IPS-NIHi7 (cell line): Measurements from ENCODE around the gene ATP5ME.

Experiments
- DNase-seq: peaks from one replicate; pipeline ENCODE4 v3.0.0; 2012; ENCODE audit warnings: mixed read lengths; ENCODE audit errors: extremely low spot score

The ATP5ME gene

DNA sequence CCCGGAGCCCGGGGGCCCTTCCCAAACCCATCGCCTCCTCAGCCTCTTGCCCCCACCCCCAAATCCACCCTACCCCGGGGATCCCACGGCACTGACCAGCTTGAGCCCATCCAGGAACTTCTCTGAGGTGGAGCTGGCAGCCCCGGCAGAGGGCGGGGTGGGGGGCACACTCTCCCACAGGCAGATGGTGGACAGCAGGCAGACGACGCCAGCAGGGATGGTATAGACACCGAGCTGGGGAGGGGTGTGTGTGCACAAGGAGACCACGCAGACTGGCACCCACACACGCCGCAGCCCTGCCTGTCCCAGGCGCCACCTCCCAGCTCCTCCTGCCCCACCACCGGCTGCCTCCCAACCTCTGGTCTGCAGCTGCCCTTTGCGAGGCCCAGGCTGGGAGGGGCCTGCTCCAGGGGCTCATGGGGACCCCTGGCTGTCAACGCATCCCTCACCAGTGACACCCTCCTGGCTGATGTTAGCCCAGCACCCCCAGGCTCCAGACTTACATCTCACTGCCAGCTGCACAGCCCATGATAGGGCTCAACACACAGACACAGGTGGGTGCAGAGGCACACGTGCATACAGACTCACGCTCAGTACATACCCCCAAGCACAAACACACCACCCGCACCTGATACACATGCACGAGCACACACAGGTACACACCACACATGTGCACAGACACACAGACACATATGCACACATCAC, 10.7 kb upstream of the ATP5ME start:
- DNase-seq = no peak

DNA sequence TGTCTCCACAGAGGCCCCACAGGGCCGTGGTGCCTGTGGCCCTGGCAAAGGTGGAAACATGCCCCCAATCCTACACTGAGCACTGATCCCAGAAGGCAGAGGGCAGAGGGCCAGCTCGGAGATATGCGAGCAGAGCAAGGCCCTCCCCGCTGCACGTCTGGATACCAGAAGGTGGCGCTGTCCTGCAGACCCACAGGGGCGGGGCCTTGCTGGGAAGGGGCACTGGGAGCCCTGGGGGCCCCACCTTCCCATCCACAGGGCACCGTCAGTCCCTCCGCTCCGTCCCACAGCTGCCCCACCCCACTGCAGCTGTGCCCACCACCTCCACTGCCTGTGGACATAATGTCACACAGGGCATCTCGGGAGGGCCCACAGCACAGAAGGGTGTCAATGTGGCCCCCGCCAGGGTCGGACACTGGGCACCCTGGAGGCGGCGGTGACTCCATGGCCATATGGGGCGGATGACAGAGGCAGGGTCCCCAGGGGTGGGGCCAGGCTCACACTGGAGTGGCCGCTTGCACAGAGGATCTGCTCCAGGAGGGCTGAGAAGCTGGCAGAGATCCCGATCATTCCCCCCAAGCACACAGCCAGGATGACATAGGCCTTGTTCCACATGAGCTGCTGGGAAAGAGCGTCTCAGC, 10.0 kb upstream of the ATP5ME start:
- DNase-seq = peak; percentile 82

DNA sequence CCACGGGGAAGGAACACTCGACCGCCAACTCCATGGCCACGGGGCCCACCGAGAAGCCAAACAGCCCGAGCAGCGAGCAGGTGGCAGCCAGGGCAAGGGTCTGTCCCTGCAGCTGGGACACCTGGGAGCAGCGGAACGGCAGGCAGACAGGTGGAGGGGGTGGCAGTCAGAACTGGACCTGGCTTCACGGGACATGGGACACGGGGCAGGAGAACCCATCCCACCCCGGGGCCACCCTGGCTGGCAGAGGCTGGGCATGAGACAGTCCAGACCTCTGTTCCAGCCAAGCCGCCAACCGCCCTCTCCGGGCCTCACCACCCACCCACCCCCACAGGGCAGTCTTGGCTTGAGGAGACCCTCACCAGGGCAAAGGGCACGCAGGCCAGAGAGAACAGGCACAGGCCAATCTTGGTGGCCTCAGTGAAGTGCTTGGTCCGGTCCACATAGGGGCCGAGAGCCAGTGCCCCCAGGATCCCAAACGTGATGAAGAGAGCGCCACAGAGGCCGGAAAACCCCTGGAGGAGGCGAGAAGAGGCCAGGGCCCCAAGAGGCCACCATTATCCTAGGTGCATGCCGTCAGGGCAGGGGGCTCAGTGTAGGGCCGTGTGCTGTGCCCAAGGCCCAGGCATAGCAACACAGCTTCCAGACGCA, 9.3 kb upstream of the ATP5ME start:
- DNase-seq = no peak

DNA sequence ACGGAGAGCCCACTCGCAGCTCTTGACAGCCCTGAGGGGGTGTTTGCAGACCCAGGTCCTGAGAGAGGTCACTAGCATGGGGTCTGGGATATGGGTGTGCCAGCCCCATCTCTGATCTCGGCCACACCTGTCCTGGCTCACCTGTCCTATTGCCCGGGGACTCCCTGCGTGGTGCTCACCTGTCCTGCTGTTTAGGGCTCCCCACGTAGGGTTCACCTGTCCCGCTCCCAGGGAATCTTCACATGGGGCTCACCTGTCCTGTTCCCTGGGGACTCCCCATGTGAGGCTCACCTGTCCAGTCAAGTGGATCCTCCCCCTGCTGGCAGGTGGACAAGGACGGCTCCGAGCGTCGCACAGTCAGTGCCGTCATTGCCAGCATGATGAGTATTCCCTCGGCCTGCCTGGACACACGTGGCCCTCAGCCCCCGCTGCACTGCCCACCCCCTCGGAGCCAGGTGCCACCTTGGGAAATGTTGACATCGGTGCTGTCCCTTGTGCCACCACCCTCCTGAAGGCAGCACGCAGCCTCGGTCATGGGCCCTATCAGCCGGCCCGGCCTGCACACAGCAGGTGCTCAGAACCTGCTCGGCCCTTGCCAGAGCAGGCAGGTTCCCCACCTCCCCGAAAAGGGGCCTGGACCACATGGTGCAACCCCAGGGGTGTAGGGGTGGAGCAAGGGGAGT, 8.6 kb upstream of the ATP5ME start:
- no peak for DNase-seq

DNA sequence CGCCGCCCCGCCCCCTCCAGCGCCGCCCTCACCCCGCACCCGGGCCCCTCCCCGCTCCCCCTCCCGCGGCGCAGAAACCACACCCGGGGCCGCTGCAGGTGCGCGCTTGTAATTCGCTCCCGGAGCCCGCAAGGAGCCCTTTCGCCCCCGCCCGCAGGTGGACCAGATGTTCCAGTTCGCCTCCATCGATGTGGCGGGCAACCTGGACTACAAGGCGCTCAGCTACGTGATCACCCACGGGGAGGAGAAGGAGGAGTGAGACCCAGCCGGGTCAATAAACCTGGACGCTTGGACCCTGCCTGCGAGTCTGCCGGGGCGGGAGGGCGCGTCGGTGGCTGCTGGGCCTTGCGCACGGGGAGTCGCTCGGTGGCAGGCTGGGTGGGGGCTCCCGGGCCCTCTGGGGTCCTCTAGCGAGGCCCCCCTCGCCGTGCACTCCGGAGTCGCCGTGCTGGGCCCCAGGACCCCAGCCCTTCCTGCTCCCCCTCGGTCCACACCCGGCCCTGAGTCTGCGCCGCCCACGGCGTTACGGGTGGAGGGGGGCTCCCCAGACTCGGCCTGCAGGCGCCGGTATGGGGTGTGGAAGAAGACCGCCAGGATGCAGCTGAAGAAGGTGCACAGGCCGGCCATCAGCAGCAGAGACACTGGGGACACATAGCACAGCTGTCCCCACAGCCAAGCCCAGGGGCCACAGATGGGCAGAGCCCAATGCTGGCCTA, 7.8 kb upstream of the ATP5ME start:
- peak; percentile 77 for DNase-seq

DNA sequence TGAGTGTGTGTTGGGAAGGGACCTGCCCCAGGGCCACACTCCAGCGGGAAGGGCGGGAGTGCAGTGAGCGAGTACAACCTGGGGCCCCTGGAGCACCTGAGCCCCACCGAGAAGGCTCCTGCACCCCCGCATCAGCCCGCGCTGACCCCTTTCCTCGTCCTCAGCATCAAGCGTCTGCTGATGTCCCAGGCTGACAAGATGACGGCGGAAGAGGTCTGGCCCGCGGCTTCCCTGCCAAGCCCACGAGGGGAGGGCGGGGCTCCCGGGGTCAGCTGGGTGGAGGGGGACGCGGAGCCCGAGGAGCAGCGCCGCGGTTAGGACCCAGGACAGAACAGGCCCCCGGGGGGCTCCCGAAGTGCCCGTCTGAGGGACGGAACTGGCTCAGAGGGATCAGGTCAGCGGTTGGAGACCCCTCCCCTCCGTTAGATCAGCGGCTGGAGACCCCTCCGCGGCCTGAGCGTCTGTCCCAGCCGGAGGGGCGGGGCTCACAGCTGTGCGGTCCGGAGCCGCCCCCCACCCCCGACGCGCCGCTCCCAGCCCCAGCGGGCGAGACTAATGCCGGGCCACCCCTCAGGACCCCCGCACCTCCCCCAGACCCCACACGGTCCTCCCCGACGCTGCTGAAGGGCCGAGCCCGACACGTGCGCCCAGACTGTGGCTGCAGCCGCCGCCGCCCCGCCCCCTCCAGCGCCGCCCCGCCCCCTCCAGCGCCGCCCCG, 7.0 kb upstream of the ATP5ME start:
- DNase-seq = peak; percentile 69

DNA sequence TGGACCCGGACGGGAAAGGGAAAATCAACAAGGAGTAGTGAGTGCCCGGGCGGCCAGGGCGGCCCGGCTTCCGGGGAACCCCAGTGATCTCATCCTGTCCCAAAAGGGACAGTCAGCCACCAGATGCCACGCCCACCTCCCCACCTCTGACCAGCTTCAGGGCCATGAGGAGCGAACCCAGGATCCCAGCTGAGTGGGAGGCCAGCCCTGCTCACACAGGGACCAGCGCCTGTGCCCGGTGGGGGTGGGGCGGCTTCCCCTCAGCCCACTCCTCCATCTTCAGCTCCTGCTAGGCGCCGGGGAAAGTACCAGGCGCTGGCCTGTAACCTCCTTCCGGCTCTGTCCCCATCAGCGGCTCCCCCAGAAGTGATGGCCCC, 6.5 kb upstream of the ATP5ME start:
- no peak for DNase-seq

DNA sequence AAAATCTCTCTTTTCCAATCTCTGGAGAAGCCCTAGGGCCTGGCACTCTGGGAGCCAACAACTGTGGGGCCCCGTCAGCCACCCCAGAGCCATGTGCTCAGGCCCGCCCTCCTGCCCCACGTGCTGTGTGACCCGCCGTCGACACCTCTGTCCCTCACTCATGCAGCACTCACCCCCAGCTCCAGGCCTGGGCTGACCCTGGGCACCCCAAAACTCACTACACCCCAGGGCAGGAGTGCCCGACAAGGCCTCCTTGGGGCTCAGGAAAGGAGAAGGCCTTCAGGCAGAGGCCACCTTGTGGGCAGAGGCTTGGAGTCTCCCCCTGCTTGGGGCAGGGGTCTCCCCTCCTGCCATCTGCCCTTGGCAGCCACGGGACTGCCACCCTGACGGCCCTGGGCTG, 6.0 kb upstream of the ATP5ME start:
- no peak for DNase-seq

DNA sequence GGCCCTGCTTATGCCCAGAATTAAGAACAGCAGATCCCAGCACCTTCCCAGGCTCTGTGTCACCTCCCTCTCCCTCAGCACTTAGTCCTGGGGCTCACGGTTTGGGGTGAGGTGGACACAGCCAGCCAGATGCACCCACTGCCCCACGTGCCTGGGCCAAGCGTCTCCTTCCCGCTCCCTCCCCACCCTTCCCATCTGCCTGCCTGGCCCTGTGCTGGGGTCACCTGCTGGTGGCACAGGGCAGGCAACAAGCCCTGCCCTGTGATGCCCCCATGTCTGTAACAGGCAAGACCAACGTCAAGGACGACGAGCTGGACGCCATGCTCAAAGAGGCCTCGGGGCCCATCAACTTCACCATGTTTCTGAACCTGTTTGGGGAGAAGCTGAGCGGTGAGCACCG, 5.6 kb upstream of the ATP5ME start:
- no peak for DNase-seq

DNA sequence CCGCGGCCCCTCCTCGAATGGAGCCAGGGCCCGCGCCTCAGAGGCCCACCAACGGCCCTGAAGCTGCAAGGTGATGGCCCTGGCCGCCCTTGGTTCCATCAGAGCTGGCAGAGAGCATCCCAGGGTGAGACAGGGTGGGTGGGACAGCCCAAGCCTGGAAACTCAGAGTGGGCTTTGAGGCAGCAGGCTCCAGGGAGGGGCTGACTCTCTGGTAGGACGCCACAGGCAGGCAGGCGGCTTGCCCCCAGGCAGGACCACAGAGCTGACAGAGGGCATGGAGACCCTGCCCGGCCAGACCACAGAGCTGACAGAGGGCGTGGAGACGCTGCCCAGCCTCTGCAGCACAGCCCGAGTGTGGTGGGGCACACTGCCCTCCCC, 5.0 kb upstream of the ATP5ME start:
- DNase-seq = no peak

DNA sequence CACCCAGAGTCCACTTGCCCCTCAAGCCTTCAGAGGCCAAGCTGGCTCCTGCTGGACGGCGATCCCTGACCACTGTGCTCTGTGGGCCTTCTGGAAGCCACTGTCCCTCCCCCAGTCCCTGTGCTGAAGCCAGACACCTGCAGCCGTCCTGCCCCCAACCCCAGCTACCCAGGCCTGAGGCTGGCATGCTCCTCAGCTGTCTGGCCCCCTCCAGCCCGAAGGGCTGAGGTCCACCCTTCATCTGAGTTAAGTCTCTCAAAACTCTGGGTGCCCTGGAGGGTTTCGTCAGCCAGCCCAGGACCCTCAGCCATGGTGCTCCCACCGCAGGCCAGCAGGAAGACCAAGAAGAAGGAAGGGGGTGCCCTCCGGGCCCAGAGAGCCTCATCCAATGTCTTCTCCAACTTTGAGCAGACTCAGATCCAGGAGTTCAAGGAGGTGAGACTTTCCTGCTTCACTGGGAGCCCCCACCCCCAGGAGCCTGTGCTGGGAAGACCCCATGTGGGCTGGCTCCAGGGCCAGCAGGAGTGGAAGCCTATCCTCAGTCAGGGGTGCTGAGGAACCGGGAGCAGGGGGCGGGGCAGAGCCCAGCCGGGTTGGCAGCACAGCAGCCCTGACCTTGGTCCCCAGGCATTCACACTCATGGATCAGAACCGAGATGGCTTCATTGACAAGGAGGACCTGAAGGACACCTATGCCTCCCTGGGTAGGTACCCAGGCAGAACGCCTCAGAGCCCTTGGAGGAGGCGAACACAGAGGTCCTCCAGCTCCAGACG, 4.4 kb upstream of the ATP5ME start:
- DNase-seq = no peak

DNA sequence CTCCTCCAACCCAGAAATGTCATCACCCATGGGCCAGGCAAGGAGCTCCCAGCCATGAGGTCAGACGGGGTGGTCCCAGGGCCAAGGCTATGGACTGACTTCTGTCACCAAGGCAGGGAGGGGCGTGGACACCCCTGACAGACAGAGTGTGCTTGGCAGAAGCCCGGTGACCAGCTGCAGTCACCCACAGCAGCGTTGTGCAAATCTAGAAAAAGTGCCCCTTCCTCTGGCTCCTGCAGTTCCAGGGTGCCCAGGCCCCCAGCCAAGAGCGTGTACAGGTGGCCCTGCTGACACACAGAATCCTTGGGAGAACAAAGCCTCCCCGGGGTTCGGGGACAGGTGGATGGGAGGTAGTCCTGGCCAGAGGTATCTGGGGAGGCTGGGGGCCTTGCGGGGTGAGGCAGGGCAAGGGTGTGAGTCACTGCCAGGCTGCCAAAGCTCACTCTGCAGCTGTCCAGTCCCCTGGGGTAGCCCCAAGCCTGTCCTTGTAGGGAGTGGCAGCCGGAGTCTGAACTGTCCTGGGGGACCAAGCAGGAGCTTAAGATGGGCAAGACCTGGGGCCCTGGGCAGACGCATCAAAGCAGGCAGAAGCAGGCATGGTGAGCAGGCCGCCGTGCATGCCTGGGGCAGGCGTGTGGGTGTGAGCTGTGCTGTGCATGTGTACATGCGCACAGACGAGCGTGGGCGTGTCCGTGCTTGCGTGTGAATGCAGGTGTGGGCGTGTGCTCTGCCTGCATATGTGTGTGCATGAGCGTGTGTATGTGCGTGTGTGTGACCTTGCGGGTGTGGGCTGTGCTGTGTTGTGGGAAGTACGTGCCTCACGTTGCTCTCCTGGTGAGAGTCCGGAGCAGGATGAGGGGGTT, 3.6 kb upstream of the ATP5ME start:
- DNase-seq = no peak

DNA sequence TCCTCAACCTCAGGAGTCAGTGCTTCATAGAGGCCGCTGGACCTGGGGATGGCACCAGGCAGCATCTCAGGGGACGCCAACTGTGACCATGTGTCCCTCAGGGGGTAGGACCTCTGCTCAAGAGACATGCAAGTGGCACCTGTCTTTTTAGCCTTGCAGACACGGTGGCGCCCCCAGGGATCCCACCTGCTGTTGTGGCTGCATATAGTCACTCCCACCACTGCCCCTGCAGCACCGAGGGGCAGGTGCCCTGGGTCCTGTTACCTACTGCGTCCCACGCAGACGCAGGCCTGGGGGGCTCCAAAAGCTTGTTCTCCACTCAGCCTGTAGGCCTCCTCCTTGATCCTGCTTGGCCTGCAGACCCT, 2.8 kb upstream of the ATP5ME start:
- DNase-seq = no peak

DNA sequence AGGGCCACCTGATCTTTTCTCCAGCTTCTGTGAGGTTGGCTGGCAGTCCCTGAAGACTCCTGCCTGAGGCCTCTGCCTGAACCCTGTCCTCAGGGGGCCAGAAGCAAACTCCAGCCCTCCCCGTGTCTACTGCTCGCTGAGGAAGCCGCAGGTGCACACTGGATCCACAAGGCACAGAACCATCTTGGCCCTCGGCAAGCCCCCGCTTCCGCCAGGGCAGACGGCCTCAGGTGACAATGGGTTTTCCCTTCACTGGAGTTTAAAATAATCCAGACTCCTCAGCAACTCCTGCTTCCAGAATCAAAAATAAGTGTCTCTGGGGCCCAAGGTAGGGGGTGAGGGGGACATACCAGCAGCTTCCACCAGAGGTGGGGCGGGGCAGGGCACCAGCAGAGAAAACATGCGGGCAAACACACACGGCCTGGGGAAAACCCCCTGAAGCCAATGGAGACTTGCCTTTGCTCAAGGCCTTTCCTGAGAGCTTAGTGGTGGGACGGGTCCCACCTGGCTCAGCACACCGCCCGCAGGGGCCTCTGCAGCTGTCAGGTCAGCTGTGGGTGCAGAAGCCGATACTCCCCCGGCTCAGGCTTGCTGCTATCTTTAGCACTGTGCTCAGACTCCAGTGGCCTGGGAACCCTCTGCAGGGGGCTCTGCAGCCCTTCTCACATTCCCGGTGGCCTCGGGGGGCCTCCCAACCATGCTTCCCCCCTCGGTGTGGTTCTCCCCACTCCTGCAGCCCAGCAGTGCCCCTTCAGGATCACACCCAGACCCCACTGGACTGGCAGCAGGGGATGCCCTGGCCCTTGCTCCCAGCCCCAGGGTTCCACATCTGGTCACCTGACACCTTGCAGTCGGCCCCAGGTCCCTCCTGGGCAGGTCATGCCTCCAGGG, 2.1 kb upstream of the ATP5ME start:
- DNase-seq = no peak

DNA sequence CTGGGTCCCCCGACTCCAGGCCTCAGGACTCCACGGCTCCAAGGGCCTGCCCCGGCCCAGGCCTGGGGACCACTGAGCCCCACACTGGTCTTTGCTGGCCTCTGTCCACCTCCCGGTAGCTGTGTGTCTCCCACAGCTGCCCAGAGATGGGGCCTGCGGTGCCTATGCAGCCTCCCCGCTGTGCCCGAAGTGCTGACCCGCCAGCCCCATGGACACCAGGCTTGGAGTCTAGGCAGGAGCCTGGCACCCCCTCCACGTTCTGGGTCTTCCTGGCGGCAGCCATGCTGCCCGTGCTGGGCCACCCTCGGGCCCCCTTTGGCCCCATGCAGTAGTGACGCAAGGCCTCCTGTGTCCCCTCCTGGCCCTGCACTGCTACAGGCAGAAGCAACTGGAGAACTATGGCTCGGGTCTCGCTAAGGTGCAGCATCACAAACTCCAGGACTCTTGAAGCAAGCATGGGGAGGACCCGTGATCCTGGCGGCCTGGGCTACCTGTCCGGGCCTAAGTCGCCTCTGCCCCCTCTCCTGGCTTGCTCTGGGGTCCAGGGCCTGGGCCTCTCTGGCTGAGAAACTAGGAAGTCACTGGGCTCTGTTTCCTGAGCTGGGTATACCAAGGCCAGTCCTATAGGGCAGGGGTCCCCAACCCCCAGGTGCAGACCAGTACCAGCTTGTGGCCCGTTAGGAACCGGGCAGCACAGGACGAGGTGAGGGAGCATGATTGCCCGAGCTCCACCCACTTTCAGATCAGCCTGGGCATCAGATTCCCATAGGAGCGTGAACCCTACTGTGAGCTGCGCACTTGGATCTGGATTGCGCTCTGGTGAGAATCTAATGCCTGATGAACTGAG, 1.2 kb upstream of the ATP5ME start:
- DNase-seq = no peak

DNA sequence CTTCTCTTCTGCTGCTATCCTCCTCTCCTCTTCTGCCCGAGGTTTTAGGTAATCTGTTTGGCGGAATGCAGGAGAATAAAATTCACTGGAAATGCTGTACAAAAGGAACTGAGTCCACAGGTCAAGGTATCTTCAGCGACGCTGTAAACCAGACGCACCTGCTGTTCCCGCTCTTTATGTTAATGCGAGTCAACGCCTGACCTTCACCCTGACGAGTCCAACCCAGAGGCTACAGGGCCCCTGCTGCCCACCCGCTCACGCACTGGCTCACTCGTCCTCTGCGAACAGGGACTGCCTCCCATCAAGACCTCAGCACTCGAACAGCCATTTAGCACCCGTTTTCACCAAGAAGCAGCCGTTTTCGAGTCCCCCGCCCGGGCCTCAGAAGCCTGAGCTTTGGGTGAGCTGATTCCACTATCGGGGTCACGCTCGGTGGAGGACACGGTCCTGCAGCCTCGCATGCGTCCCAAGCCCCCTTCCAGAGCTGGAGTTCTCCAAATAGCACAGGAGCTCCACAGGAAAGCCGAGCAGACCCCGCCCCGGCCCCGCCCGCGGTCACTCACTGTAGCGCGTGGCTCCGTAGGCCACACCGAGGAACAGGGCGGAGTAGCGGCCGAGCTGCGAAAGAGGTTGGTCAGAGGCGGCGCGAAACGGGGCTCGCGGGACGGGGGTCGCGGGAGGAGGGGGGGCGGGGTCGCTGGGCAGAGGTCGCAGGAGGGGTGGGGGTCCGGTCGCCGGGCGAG, 556 bp downstream of the ATP5ME start:
- DNase-seq = no peak

DNA sequence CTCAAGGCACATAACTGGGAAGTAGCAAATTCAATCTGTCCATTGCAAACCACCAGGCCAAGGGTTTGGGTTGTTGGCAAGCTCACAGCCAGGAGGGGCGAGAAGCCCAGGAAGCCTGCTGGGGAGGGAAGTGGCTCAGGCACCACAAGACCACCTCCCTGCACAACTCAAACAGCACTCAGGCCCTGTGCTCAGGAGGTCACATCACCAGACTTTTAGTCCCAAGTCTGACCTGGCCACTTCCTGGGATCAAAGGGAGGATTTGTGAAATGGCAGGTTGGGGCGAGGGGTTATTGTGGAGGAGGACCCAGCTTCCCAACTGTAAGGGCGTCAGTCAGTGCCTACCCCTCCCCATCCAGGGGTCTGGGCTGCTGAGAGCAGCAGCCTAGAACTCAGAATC, 2.3 kb downstream of the ATP5ME start:
- DNase-seq = no peak
